D721Med (cell line): ENCODE results near the gene INSR.

ENCODE experiments used
- DNase-seq: peaks from one replicate; pipeline ENCODE4 v3.0.0; 2011; ENCODE audit warnings: low spot score; ENCODE audit not compliant: insufficient read length
- FAIRE-seq: peaks from 2 replicates; lab custom pipeline; 2011; peaks lifted over from hg19 to GRCh38; lab: Jason Lieb, UNC
- CTCF ChIP-seq: IDR thresholded peaks from 2 replicates; pipeline ENCODE4 v1.5.1; 2012; ENCODE audit warnings: mild to moderate bottlenecking, control low read depth; ENCODE audit not compliant: insufficient read depth; ENCODE audit errors: missing control alignments

The INSR gene

DNA sequence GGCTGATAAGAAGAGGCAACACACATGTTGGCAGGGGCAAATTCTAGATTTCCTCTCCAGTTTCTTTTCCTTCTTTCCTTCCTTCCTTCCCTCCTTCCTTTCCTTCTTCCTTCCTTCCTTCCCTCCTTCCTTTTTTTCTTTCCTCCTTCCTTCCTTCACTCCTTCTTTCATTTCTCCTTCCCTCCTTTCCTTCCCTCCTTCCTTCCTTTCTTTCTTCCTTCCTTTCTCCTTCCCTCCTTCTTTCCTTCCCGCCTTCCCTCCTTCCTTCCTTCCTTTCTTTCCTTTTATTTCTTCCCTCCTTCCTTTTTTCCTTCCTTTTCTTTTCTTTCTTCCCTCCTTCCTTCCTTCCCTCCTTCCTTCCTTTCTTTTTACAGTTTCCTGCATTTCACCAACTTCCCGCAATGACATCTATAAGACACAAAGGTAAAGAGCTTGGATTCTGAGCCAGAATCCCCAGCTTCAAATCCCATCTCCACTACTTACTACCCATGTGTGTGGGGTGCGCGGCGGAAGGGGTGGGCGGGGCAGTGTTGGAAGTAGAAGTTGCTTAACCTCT, 35.3 kb downstream of the INSR start:
- DNase-seq (no peak), FAIRE-seq (no peak)
- no peak for TF ChIP-seq CTCF

- no peak for FAIRE-seq
- no peak for TF ChIP-seq CTCF
- DNase-seq: no peak
These were observed 36.0 kb downstream of the INSR start for GRCh38 chr19:7258041-7258839.

DNA sequence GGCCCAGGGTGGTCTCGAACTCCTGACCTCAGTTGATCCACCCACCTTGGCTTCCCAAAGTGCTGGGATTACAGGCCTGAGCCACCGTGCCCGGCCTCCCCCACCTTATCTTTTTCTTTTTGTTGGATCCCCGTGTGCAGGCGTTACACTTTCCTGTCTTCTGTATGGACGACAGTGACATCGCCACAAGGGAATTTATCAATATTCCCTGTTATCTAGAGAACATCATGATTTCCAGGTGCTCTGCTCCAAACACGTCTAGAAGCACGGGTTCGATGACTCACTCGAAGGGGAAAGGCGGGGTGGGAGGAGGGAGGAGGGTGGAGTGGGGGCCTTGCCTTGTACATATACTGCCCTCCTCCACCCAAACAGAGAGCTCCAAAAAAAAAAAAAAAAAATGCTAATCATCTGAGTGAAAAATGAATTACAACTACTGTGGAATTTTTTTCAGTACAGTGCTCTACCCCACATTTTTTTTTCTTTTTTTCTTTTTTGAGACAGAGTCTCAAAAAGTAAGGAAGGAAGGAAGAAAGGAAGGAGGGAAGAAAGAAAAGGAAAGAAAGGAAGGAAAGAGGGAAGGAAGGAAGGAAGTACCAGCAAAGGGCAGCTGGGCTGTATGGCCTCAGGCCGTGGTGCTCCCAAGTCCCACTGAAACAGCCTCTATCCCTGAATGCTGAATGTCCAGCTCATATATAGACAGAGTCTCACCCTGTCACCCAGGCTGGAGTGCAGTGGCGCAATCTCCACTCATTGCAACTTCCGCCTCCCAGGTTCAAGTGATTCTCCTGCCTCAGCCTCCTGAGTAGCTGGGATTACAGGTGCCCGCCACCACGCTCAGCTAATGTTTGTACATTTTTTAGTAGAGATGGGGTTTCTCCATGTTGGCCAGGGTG, 36.8 kb downstream of the INSR start:
- no peak for TF ChIP-seq CTCF
- no peak for FAIRE-seq
- DNase-seq: no peak

- TF ChIP-seq CTCF: no peak
- no peak for DNase-seq
- FAIRE-seq: no peak
These were observed 38.6 kb downstream of the INSR start for GRCh38 chr19:7255631-7256030.

GRCh38 chr19:7255119-7255518, 39.1 kb downstream of the INSR start:
- FAIRE-seq: no peak
- TF ChIP-seq CTCF: no peak

GRCh38 chr19:7254590-7254989, 39.6 kb downstream of the INSR start:
- no peak for TF ChIP-seq CTCF
- no peak for DNase-seq
- FAIRE-seq: no peak

More at GRCh38 chr19:7255119-7255518, 39.1 kb downstream of the INSR start:
- DNase-seq: no peak

GRCh38 chr19:7252364-7252763, 41.9 kb downstream of the INSR start:
- FAIRE-seq (no peak), DNase-seq (no peak)
- no peak for TF ChIP-seq CTCF
